Thyroid gland (tissue), 4 donors: ENCODE measurements around the gene FPR2. TPM values are rescaled to one million over a fixed set of nuclear protein-coding genes. Genes with fewer than 3 reads are reported as not detected.
"Not testable (repeated sequence)": the region's sequence is repeated elsewhere in the genome, so short reads cannot be mapped to it uniquely, and the experiment has no call there.

Experiments
- DNase-seq, 2 donors: peaks; one replicate each; pipeline ENCODE4 v3.0.0-alpha.2; 2019
- H3K27ac ChIP-seq, 3 donors: fragments of 200-600 bp; sonication (generic); 1 replicate in 2 of 3; 2 replicates in 1 of 3; pipeline ENCODE4 v1.5.1; 2016 to 2019; ENCODE audit warnings: mild to moderate bottlenecking in 1 of 3, moderate library complexity in 1 of 3
- H3K27me3 ChIP-seq: fragments of 200-600 bp; sonication (generic); one replicate; pipeline ENCODE4 v1.5.1; 2019
- H3K36me3 ChIP-seq, 2 donors: fragments of 200-600 bp; sonication (generic); one replicate each; pipeline ENCODE4 v1.5.1; 2016 to 2019
- H3K4me1 ChIP-seq, 2 donors: fragments of 200-600 bp; sonication (generic); one replicate each; pipeline ENCODE4 v1.5.1; 2017 to 2019
- H3K4me3 ChIP-seq, 3 donors: fragments of 200-600 bp; sonication (generic); replicated peaks in 1 of 3; 1 replicate in 2 of 3; 2 replicates in 1 of 3; pipeline ENCODE4 v1.5.1; 2016; ENCODE audit warnings: mild to moderate bottlenecking in 1 of 3
- H3K9me3 ChIP-seq: fragments of 200-600 bp; sonication (generic); one replicate; pipeline ENCODE4 v1.5.1; 2017
- CTCF ChIP-seq, 6 experiments: fragments of 200-600 bp in 3 of 6; fragments of 450-650 bp in 3 of 6; sonication (generic) in 3 of 6; IDR thresholded peaks; one replicate each; pipeline ENCODE4 v1.5.1; 2016 to 2019; ENCODE audit warnings: antibody characterized with exemption in 6 of 6, mild to moderate bottlenecking in 2 of 6, inconsistent platforms in 1 of 6, moderate library complexity in 1 of 6
- POLR2A ChIP-seq, 2 donors: fragments of 450-650 bp; IDR thresholded peaks; one replicate each; pipeline ENCODE4 v1.6.1; 2017; ENCODE audit warnings: antibody characterized with exemption in 2 of 2, mild to moderate bottlenecking in 2 of 2, moderate library complexity in 1 of 2
- WGBS, 2 donors: methylation state at CpG; one replicate each; pipeline ENCODE4 v1.1.5; 2017; 5-methylcytosine and 5-hydroxymethylcytosine counted together
- intact Hi-C: fragments of 100-400 bp; cut with DNase I; formaldehyde crosslinking; loops from one replicate; pipeline ENCODE4 v1.15.1; 2023
- total RNA-seq, 4 donors: library from RNA; depleted of rRNA; stranded (reverse); fragments of >200 nt; gene quantifications; one replicate each; pipeline ENCODE4 v1.2.3, GENCODE V29; 2016

Gene FPR2
- total RNA-seq, 4 donors from 2014 or later = 0.11 to 0.94 (median 0.39) TPM; not detected in 1

DNA sequence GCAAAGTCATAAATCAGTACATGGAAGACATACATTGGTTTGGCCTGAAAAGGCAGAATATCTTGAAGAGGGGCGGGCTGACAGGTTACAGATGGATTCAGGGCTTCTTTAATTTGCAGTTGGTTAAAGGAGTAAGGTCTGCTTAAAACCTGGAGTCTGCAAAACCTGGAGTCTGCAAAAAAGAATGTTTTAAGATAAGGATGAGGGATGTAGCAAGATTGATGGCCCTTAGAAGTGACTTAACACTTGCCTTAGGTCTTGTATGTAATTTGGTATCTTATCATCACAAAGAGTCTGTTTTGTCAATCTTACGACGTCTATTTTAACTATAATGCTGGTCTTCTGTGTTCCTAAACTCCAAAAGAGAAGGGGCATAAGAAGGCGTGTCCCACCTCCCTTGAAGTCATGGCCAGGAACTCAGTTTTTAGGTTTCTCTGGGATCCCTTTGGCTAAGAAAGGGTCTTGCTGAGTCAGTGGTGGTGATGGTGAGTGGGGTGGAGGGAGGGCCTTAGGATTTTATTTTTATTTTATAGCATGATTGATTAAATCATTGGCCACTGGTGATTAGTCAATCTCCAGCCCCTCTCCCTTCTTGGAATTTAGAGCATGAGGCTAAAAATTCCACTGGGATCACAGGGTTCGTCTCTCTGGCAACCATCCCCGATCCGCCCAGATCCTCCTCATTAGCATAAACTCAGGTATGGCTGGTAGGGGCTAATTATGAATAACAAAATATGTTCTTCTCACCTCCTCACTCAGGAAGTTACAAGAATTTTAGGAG lies 27.0 kb upstream of the FPR2 start:
- DNase-seq = no peak
- intact Hi-C loops = no loop called here
- Histone ChIP-seq H3K4me1 (no peaks in the 10 kb centered on the region), H3K4me3 (no peak overlapping the region), H3K27ac (no peak overlapping the region), H3K27me3 (no peaks in the 10 kb centered on the region), H3K9me3 (no peaks in the 10 kb centered on the region), H3K36me3 (no peaks in the 10 kb centered on the region)
- TF ChIP-seq POLR2A (IDR thresholded peaks at IDR 0.05) (no peak), CTCF (IDR thresholded peaks at IDR 0.05) (no peak)
- 77 to 80% methylated on average over 7 of the region's 7 CpGs for WGBS, 2 donors

DNA sequence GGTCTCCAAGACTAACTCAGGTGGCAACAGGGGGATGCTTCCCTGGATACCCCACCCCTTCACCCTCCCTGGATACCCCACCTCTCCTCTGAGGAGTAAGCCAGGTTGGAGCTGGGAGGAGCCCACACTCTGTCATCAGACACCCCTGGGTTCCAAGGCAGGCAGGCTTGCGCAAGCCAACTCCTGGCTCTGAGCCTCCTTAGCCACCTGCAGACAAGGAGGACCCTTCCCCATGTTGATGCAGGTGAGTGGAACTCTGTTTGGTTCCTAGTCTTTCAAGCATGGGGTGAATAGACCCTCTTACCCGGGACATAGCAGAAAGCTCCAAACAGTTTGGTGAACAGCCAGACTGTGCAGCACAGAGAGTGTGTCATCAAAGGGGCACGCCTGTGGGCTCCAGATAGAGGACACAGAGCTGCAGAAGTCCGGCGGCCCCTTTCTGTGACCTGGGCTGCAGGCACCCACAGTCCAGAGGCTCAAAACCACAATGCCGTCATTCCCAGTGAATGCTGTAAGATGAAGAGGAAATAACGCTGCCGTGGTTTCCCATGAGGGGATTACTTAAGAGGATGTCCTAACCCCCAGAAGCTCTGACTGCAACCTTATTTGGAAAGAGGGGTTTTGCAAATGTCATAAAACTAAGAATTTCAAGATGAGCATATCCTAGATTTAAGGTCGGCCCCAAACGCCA lies 25.1 kb upstream of the FPR2 start:
- DNase-seq = no peak
- Histone ChIP-seq H3K27ac (no peak overlapping the region), H3K4me1 (no peaks in the 10 kb centered on the region), H3K9me3 (no peaks in the 10 kb centered on the region), H3K27me3 (no peaks in the 10 kb centered on the region), H3K4me3 (no peak overlapping the region), H3K36me3 (no peaks in the 10 kb centered on the region)
- WGBS, 2 donors = 61 to 77% methylated on average over 10 of the region's 10 CpGs
- TF ChIP-seq CTCF (IDR thresholded peaks at IDR 0.05) (no peak), POLR2A (IDR thresholded peaks at IDR 0.05) (no peak)
- intact Hi-C loops = no loop called here

- H3K4me3 ChIP-seq = no peak overlapping the region
- DNase-seq = no peak
- no peaks in the 10 kb centered on the region for H3K27me3 ChIP-seq
- TF ChIP-seq CTCF (IDR thresholded peaks at IDR 0.05) (no peak), POLR2A (IDR thresholded peaks at IDR 0.05) (no peak)
- no peaks in the 10 kb centered on the region for H3K4me1 ChIP-seq
- 88 to 92% methylated on average over 3 of the region's 3 CpGs for whole genome bisulfite sequencing, 2 donors
- no peak overlapping the region for H3K27ac ChIP-seq
- H3K36me3 ChIP-seq = no peaks in the 10 kb centered on the region
- no peaks in the 10 kb centered on the region for H3K9me3 ChIP-seq
- intact Hi-C loops = no loop called here
Measured at GRCh38 chr19:51737389-51737788, 23.6 kb upstream of the FPR2 start.

GRCh38 chr19:51737924-51738323 lies 23.1 kb upstream of the FPR2 start:
- no peaks in the 10 kb centered on the region for H3K4me1 ChIP-seq
- DNase-seq = no peak
- H3K36me3 ChIP-seq = no peaks in the 10 kb centered on the region
- no peaks in the 10 kb centered on the region for H3K9me3 ChIP-seq
- 76 to 78% methylated on average over 2 of the region's 2 CpGs for WGBS, 2 donors
- H3K4me3 ChIP-seq = no peak overlapping the region
- H3K27me3 ChIP-seq = no peaks in the 10 kb centered on the region
- no peak overlapping the region for H3K27ac ChIP-seq
- intact Hi-C loops = no loop called here
- TF ChIP-seq POLR2A (IDR thresholded peaks at IDR 0.05) = no peak
- no peak for TF ChIP-seq CTCF (IDR thresholded peaks at IDR 0.05)

DNA sequence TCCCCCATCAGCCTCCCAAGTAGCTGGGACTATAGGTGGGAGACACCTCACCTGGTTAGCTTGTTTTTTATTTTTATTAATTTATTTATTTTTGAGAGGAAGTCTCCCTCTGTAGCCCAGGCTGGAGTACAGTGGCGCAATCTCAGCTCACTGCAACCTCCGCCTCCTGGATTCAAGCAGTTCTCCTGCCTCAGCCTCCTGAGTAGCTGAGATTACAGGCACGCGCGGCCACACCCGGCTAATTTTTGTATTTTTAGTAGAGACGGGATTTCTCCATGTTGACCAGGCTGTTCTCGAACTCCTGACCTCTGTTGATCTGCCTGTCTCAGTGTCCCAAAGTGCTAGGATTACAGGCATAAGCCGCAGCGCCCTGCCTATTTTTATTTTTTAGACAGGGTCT lies 22.5 kb upstream of the FPR2 start:
- intact Hi-C loops, H3K27ac ChIP-seq, DNase-seq, H3K27me3 ChIP-seq, H3K36me3 ChIP-seq, H3K4me1 ChIP-seq, H3K9me3 ChIP-seq, H3K4me3 ChIP-seq: not testable (repeated sequence)
- 87 to 89% methylated on average over 10 of the region's 10 CpGs for WGBS, 2 donors
